Globus pallidus (tissue), 1 donor: ENCODE data around the gene CEP72.

ENCODE experiments used
- DNase-seq: peaks from one replicate; pipeline ENCODE4 v3.0.0-alpha.2; 2015; ENCODE audit warnings: low spot score

CEP72 gene

DNA sequence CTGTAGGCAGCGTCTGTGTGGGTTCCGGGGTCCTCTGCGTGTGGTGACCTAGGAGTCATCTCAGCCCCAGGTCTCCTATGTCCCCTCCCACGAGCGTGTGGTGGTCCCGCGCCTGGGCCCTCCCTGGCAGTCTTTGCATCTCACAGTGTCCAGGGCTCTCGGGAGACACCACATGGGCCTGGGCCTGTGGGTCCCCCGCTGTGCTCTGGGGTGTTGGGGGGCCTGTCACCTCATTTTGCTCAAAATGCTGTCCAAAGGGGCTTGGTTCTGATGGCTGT is 27.1 kb downstream of the CEP72 start:
- DNase-seq: no peak

DNA sequence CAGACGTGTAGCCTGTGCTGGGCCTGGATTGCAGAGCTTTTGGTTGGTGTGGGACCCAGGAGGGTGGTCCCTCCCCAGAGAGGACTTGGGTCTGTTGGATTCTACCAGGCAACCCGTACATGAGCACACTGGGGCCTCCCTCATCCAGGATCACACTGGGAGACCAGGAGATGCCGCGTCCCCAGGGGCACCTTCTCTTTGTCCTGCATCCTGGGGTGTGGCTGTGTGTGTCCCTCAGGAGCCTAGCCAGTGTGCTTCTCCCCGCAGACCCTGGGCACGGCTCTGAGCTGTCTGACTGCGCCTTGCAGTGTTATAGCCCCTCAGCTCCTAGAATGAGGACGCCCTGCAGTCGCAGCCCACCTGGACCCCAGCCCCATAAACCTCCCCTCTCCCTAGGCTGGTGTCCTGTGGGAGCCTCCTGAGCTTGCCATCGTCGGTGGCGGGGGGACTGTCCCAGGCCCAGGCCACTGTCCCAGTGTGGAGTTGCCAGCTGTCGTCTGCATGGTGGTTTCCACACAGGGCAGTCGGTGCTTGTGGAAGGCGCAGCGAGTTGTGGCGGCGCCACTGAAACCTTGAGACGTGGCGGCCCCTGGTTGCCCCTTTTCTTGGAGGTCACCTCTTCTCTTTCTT is 27.6 kb downstream of the CEP72 start:
- no peak for DNase-seq

DNA sequence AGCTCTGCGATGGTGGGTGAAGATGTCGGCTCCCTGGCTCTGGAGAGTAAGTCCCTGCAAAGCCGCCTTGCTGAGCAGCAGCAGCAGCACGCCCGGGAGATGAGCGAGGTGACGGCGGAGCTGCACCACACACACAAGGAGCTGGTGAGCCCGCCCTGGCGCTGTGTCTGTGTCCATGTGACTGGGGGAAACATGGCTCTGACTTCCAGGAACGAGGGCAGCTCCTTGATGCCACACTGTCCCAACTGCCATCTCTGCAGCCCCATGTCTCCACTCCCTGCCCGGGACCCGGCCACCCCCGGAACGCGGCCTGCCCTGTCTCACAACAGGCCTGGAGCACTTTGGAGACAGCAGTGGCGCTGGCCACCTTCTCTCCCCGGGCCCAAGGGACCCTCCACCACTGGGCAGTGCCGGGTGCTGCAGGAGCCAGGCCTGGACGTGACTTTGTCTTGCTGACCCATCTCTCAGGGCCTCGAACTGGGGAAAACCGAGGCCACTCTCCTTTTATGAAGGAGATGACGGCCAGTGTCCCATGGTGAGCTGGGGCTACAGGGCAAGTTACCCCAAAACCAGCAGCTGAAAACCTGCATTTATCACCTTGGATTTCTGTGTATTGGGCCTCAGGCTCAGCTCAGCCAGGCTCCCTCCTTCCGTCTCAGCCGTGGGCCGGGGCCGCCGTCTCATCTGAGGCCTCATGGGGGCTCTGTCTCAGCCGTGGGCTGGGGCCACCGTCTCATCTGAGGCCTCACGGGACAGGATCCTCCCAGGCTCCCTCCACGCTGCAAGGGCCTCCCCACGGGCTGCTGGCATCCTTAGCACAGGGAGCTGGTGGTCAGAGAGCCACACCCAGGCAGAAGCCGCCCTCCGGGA is 28.6 kb downstream of the CEP72 start:
- no peak for DNase-seq

DNA sequence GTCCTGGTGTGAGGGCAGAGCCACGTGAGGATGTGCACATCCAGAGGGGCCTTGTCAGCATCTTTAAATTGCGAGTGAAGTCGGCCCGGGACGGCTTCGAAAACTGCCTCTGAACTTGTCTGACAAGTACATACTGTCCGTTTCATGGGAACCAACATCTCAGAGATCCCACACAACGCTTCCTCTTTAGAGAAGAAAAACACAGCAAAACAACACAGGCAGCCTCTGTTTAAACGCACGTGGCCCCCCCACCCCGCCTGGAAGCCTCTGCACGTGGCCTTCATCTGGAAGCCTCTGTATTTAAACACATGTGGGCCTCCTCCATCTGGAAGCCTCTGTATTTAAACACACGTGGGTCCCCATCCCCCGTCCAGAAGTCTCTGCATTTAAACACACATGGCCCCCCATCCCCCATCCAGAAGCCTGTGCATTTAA is 29.2 kb downstream of the CEP72 start:
- no peak for DNase-seq

DNA sequence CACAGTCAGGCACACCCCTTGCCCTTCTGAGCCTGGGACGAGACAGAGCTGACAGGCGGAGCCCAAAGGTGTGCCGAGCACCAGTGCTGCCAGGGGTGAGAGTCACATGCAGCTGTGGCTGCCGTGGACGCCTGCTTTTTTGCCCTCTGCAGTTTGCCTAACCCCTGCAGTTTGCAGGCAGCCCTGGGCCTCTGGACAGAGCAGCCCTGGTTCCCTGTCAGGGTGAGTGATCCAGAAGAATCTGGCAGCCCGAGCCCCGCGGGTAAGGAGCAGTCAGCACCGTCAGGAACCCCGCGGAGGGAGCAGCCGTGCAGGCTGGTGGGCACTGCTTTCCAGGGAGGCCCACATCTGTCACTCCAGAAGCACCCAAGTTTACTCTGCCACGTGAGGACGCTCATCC is 30.3 kb downstream of the CEP72 start:
- no peak for DNase-seq

DNA sequence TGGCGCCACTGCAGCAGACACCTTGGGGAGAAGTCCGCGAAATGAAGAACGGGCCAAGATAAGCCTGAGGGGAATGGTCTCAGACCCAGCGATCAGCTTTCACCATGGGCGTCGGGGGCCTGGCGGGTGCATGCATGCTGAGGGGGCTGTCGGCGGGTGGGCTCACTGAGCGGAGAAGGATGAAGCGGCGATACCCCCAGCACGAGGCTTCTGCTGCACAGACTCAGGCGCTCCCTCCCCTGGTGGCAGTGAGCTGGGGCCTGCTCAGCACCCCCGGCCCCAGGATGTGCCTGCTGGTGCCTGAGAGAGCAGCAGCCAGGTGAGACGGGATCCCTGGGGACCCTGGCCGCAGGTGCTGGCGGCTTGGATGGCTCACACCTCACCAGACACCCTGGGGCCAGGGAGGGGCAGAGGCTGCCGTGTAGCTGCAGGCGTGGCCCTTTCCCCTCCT is 31.2 kb downstream of the CEP72 start:
- DNase-seq: no peak

DNA sequence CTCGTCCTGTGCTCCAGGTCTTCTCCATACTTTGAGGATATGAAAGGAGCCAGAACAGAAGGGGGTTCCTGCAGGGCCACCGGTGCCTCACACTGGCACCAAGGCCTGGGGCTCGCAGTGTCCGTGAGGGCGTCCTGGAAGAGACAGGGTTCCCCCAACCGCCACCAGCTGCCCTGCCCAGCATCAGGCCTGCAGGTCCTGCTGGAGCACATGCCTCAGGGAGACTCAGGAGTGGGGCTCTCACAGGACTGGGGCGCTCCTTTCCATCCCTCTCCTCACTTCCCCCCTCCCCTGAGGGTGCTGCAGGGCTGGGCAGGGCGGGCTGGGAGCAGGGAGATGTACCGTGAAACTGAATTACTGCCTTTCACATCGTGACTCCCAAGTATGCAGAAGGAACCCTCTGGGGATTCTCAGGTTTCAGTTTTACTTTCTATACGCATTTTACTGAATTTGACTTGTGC is 31.7 kb downstream of the CEP72 start:
- DNase-seq: no peak

DNA sequence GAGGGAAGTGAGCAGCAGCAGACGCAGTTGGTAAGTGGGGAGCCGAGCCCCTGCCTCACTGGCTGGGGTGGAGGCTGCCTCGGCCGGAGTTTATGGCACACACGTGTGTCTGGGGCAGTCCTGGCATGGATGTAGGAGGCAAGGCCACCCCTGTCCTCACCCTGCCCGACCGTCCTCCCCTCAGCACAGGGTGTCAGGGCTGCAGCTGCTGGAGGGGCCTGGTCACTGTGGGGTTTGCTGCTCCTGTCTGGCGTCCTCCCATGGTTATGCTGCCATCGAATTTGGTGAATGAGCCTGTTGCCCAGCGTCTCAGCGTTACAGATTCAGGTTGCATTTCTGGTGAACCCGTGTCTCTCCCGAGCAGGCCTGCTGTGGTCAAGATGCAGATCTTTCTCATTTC is 32.4 kb downstream of the CEP72 start:
- no peak for DNase-seq

DNA sequence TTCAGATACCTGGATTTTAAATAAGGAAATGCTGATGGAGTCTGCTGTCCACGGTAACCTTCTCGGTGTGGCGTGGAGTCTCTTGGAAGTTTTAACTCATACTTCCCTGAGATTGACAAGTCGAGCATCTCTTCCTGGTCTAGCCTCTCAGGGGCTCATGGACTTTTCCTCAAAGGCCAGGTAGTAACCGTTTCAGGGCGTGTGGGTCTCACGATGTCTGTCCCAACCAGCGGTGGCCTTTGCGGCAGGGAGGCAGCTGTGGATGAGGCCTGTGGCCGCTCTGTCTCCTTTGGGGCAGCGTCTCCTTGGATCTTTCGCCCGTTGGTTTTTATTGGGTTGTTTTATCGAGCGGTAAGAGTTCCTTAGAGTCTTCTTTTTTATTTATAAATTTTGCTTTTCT is 32.8 kb downstream of the CEP72 start:
- DNase-seq: no peak

DNA sequence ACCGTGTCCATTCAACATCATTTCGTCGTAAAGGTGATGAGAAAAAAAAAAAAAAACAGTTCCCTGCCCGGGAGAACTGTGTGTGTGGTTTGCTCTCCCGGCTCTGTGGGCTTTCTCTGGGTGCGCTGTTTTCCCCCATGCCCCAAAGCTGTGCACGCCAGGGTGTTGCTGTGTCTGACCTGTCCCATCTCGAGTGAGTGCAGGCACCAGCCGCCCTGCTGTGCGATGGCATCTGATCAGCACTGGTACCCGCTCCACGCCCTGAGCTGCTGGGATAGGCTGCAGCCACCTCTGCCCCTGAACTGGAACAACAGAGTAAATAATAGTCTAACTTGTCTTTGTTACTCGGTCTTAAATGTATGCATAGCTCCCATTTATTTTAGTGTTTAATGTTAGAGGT is 33.3 kb downstream of the CEP72 start:
- DNase-seq: no peak

DNA sequence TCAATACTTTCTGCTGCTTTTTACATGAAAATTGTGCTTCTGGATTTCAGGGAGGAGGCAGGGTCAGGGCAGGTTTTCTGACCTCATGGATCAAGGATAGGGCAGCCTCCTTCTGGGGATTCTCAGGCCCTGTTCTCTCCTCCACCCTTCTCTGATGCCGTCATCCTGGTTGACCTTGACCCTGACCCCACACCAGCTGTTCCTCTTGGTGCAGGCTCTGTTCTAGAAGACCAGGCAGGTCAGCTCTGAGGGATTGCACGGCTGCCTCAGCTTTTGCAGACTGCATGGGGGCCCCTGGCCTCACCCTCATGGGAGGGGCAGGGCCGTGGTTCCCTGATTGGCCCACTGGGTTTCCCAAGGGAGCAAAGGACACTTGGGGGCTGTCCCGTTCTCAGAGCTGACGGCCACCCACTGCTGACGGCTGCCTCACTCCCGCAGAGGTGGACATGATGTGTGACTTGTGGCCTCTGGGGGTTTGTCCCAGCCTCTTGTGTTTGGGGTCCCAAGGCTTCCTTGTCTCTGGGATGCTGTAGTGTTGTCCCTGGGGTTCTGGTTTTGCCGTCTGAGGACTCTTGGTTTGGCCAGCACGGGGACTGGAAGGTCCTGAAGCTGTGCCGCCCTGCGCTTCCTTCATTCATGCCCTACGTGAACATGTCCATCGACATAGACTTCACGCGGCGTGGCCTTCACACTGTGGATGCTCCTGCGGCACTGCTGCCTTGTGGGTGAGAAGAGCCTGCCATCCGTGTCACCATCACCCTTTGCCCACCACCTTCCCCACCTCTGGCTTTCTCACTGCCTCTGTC is 34.5 kb downstream of the CEP72 start:
- no peak for DNase-seq

DNA sequence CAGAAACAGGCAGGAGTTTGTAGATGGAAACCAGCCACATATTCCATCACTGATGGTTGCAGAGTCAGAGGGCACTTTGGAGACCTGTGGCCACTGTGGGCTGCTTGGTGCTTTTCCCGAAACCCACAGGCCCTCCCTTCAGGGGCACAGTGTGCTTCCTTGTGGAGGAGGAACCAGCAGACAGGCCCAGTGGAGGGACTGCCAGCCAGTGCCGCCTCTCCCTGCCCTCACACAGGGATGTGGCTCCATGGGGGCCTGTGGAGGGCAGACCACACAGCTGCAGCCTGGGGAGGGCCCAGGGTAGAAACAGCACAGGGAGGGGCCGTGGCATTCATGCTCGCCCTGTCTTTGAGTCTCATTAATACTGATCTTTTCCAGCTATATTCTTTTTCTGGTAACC is 35.2 kb downstream of the CEP72 start:
- DNase-seq: no peak

DNA sequence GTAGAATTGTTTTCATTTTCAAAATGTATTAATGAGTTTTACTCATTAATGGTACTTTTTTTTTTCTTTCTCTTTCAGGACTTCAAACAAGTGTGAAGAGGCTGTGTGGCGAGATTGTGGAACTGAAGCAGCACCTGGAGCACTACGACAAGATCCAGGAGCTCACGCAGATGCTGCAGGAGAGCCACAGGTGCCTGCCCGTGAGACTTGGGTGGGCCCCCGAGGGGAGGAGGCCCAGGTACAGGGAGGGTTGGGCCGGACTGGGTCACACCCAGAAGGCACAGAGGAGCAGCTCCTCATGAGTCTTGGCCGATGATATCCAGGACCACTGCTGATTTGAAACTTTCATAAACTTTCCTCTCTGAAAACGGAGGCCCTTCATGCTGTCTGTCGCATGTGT is 35.6 kb downstream of the CEP72 start:
- DNase-seq: no peak

DNA sequence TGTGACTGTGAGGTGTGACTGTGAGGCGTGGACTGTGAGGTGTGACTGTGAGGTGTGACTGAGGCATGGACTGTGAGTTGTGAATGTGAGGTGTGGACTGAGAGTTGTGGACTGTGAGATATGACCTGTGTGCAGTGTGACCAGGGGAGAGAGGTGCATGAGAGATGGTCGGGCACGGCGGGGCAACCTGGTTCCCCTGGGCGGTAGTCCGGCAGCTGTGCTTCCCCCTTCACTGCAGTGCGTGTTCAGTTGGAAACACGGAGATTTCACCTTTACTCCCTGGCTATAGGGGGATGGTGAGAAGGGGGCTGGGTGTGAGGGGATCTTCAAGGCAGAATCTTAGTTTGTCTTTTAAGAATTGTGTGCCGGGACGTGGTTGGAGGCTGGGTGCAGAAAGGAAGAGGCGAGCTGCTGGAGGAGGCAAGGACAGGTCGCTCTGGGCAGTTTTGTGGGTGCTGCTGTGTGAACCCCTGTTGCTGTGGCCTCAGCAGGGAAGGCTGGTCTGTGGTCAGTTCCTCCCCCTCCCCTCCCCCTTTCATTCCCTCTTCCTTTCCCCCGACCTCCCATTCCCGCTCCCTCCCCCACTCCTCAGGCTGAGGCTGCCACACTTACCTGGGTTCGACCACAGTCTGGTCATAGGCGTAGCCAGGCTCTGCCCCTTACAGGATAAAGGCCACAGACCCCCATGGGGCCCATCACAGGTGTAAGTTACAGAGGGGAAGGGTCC is 39.3 kb downstream of the CEP72 start:
- no peak for DNase-seq

DNA sequence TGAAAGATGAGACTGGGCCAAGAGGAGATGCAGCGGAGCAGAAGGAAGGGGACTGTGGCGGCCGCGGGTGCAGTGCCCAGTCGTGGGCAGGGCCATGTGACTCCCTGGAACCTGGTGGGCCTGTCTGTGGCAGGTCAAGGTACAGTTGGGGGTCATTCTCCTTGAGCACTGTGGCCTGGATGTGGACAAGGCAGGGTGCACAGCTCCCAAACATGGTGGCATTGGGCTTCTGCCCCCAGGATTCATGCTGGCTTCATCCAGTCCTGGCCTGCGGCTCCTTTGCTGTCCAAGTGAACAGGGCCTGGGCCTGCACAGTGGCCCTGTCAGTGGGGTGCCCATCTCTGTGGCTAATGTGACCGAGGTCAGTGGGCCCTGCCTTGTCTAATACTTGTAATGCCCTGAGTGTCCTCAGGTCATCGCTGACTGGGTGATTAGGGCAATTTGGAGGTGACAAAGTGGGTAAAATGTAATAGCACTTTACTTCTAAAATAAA is 39.9 kb downstream of the CEP72 start:
- DNase-seq: no peak

DNA sequence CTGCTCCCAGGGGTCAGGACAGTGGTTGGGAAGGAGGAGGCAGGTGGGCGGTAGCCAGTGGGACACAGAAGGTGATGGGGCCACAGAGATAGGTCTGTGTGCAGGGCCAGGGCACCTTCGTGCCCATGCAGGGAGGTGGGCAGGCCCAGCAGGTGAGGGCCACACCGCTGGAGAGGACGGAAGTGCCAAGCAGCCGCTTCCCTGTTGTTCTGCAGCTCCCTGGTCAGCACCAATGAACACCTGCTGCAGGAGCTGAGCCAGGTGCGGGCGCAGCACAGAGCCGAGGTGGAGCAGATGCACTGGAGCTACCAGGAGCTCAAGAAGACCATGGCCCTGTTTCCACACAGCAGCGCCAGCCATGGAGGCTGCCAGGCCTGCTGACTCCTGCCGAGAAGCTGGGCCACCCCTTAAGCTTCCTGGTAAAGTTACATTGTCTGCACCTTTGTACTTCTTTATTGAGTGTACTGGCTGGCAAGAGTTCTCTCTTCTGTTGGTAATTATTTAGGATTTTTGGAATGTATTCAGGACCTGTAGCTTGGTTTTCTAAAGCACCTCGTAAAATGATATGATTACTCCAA is 40.7 kb downstream of the CEP72 start:
- no peak for DNase-seq

DNA sequence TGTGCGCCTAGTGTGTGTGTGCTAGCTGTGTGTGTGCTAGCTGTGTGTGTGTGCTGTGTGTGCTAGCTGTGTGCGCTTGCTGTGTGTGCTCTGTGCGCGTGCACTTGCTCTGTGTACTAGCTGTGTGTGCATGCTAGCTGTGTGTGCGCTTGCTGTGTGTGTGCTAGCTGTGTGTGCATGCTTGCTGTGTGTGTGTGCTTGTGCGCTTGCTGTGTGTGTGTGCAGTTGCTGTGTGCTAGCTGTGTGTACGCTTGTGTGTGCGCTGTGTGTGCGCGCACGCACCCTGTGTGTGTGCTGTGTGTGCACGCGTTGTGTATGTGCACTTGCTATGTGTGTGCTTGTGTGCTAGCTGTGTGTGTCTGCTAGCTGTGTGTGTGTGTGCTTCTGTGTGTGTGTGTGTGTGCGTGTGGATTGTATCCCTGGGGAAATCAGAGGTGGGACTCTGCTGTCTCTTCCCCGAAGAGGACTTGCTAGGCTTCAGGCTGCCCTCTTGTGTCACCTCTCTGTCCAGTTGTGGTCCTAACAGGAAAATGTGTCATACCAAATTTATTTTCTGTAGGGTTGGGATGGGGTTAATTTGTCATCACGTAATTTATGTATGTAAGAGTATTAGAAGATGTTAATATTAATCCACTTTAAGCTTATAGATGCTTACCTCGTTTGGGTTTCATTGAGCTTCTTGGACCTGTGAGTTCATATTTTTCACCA is 42.1 kb downstream of the CEP72 start:
- no peak for DNase-seq

DNA sequence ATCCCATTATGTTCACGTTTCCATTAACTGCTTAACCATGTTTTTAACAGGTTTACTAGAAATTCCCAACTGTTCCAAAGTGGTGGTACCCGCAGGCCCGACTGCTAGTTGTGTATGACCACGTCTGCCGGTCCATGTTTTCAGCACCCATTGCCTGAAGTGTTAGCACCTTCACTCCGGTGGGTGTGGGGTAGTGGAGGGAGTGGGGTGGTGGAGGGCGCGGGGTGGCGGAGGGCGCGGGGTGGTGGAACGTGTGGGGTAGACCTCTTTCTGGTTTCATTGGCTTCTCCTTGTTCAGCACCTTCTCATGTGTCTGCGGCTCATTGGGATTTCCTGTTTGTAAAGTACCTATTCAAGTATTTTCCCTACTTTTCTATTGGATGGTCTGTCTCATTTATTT is 43.3 kb downstream of the CEP72 start:
- no peak for DNase-seq

DNA sequence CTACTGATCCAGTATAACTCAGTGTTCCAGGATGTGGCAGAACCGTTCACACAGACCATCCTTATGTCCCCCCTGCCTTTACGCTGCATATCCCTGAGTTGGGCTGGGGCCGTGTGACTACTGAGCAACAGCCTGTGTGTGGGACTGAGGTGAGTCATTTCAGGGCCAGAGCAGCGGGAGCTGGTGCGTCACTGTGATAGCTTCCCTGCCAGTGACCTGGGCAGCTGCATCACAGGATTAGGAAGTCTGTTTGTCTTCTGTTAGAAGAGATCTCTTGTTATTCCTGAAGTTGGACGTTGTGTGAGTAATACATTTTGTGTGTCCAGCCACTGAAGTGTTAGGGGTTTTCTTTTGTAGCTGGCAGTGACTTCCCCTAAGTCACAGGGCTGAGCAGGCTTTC is 45.4 kb downstream of the CEP72 start:
- no peak for DNase-seq

DNA sequence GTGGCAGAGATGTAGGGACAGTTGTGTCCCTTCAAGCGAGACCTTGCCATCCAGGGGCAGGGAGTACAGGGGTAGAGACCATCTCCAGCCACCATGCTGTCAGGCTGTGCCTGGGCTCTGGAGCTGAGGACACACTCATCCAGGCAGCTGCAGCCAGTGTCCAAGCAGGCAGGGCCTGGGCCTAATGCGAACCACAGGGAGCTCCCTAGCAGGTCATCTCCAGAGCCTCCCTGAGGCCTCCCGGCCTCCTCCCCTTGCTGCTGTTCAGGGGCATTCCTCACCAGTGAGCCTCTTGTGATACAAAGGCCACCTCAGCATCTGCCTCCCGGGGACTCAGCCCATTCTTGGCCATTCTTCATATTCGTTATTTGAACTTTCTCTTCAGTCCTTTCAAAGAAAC is 46.0 kb downstream of the CEP72 start:
- no peak for DNase-seq
